Tibial nerve (tissue), 4 donors: ENCODE measurements around the gene MESP2. TPM values are rescaled to one million over a fixed set of nuclear protein-coding genes. Genes with fewer than 3 reads are reported as not detected.

ENCODE experiments used
- DNase-seq, 2 donors: peaks; one replicate each; pipeline ENCODE4 v3.0.0-alpha.2; 2019; ENCODE audit warnings: low spot score in 2 of 2
- H3K27ac ChIP-seq, 4 donors: fragments of 200-600 bp; sonication (generic) in 3 of 4; one replicate each; pipeline ENCODE4 v1.5.1; 2017 to 2019; ENCODE audit warnings: mild to moderate bottlenecking in 1 of 4
- H3K27me3 ChIP-seq, 2 donors: fragments of 200-600 bp; sonication (generic) in 1 of 2; one replicate each; pipeline versions ENCODE4 v1.5.1 to v1.6.0; 2017 to 2019
- H3K36me3 ChIP-seq, 3 donors: fragments of 200-600 bp; sonication (generic); one replicate each; pipeline ENCODE4 v1.5.1; 2018 to 2019
- H3K4me1 ChIP-seq, 4 donors: fragments of 200-600 bp; sonication (generic) in 3 of 4; one replicate each; pipeline ENCODE4 v1.5.1; 2017 to 2019
- H3K4me3 ChIP-seq, 4 donors: fragments of 200-600 bp; sonication (generic) in 3 of 4; one replicate each; pipeline ENCODE4 v1.5.1; 2017 to 2019; ENCODE audit warnings: mild to moderate bottlenecking in 1 of 4, moderate library complexity in 1 of 4
- H3K9me3 ChIP-seq, 4 donors: fragments of 200-600 bp; sonication (generic) in 3 of 4; one replicate each; pipeline ENCODE4 v1.5.1; 2017 to 2019
- CTCF ChIP-seq, 5 experiments: fragments of 200-600 bp in 3 of 5; fragments of 450-650 bp in 2 of 5; sonication (generic) in 3 of 5; IDR thresholded peaks; one replicate each; pipeline ENCODE4 v1.5.1; 2016 to 2019; ENCODE audit warnings: antibody characterized with exemption in 5 of 5, mild to moderate bottlenecking in 3 of 5, moderate library complexity in 2 of 5
- EP300 ChIP-seq, 2 donors: sonication (generic); formaldehyde crosslinking; IDR thresholded peaks; one replicate each; pipeline ENCODE4 v1.6.1; 2017; ENCODE audit warnings: antibody characterized with exemption in 2 of 2, mild to moderate bottlenecking in 1 of 2
- POLR2A ChIP-seq, 2 donors: fragments of 450-650 bp; IDR thresholded peaks; one replicate each; pipeline ENCODE4 v1.6.1; 2017; ENCODE audit warnings: antibody characterized with exemption in 2 of 2, mild to moderate bottlenecking in 2 of 2, moderate library complexity in 2 of 2
- WGBS, 2 donors: methylation state at CpG; one replicate each; pipeline ENCODE4 v1.1.5; 2018; 5-methylcytosine and 5-hydroxymethylcytosine counted together
- total RNA-seq, 4 donors: library from RNA; depleted of rRNA; stranded (reverse); fragments of >200 nt; gene quantifications; one replicate each; pipeline ENCODE4 v1.1.0, GENCODE V29; 2016

MESP2 gene
- total RNA-seq, 4 donors from 2014 or later: 1.5 TPM; not detected in 3

- H3K9me3 ChIP-seq: peaks cover 0 to 5% (median 0%) of the 10 kb centered on the region in 4 donors
- H3K4me1 ChIP-seq: no peaks in the 10 kb centered on the region
- no peak overlapping the region for H3K4me3 ChIP-seq
- peak overlapping the region in 1 of 4 donors; percentile 7 for H3K27ac ChIP-seq
- 82 to 89% methylated on average over 21 of the region's 21 CpGs for WGBS, 2 donors
- DNase-seq: no peak
- peaks cover 0 to 73% (median 0%) of the 10 kb centered on the region in 3 donors for H3K36me3 ChIP-seq
- H3K27me3 ChIP-seq: no peaks in the 10 kb centered on the region
- TF ChIP-seq EP300 (IDR thresholded peaks at IDR 0.05): no peak
These were observed 25.5 kb downstream of the MESP2 start for GRCh38 chr15:89801471-89802195.

- no peak overlapping the region for H3K27ac ChIP-seq
- no peak overlapping the region for H3K4me3 ChIP-seq
- TF ChIP-seq CTCF (IDR thresholded peaks at IDR 0.05) (no peak), EP300 (IDR thresholded peaks at IDR 0.05) (no peak), POLR2A (IDR thresholded peaks at IDR 0.05) (no peak)
- 60 to 64% methylated on average over 16 of the region's 16 CpGs for WGBS, 2 donors
- H3K9me3 ChIP-seq: no peaks in the 10 kb centered on the region
- no peaks in the 10 kb centered on the region for H3K27me3 ChIP-seq
- H3K36me3 ChIP-seq: peaks cover 0 to 66% (median 0%) of the 10 kb centered on the region in 3 donors
- no peak for DNase-seq
- no peaks in the 10 kb centered on the region for H3K4me1 ChIP-seq
These were observed 26.2 kb downstream of the MESP2 start for GRCh38 chr15:89802231-89802928.

- Histone ChIP-seq H3K27ac (no peak overlapping the region), H3K9me3 (no peaks in the 10 kb centered on the region), H3K27me3 (no peaks in the 10 kb centered on the region), H3K4me3 (no peak overlapping the region), H3K36me3 (peaks cover 0 to 58% (median 0%) of the 10 kb centered on the region in 3 donors), H3K4me1 (peaks cover 0 to 4% (median 0%) of the 10 kb centered on the region in 4 donors)
- no peak for DNase-seq
- TF ChIP-seq EP300 (IDR thresholded peaks at IDR 0.05) (no peak), POLR2A (IDR thresholded peaks at IDR 0.05) (no peak), CTCF (IDR thresholded peaks at IDR 0.05) (no peak)
- WGBS, 2 donors: 88% methylated on average over 19 to 24 of the region's 24 CpGs
These were observed 27.1 kb downstream of the MESP2 start for GRCh38 chr15:89802986-89803824.

GRCh38 chr15:89803941-89804800 lies 28.0 kb downstream of the MESP2 start:
- TF ChIP-seq EP300 (IDR thresholded peaks at IDR 0.05) (no peak), CTCF (IDR thresholded peaks at IDR 0.05) (no peak), POLR2A (IDR thresholded peaks at IDR 0.05) (no peak)
- Histone ChIP-seq H3K27me3 (no peaks in the 10 kb centered on the region), H3K9me3 (no peaks in the 10 kb centered on the region), H3K27ac (no peak overlapping the region), H3K4me3 (peak overlapping the region in 1 of 4 donors; percentile 21), H3K36me3 (peaks cover 0 to 48% (median 0%) of the 10 kb centered on the region in 3 donors), H3K4me1 (peaks cover 0 to 14% (median 0%) of the 10 kb centered on the region in 4 donors)
- 86 to 89% methylated on average over 26 to 29 of the region's 29 CpGs for WGBS, 2 donors
- DNase-seq: no peak
